Activated CD4-positive, alpha-beta T cell treated with anti-CD3 and anti-CD28 coated beads, Interleukin-2, amount 10 ng/mL, durations not matched to agents 7 days and 5 days (primary cell): ENCODE data around the gene POLR1G. TPM values are rescaled to one million over a fixed set of nuclear protein-coding genes. Genes with fewer than 3 reads are reported as not detected.

Experiments
- CTCF ChIA-PET: fragments of 350-600 bp; sonication (Branson Sonifier 250); formaldehyde crosslinking; loops from one replicate; lab custom pipeline; 2021; ENCODE audit warnings: antibody characterized with exemption; lab: Charles Lee
- POLR2A ChIA-PET: fragments of 350-600 bp; sonication (Branson Sonifier 250); formaldehyde crosslinking; loops from one replicate; lab custom pipeline; 2021; ENCODE audit warnings: antibody characterized with exemption; lab: Charles Lee
- DNase-seq: peaks from one replicate; pipeline ENCODE4 v3.0.0-alpha.2; 2020
- H3K27ac Mint-ChIP-seq: one replicate; pipeline ENCODE4 v1.8.0; 2021; ENCODE audit warnings: mild to moderate bottlenecking, moderate library complexity, mixed read lengths
- H3K27me3 Mint-ChIP-seq: one replicate; pipeline ENCODE4 v1.8.0; 2021; ENCODE audit warnings: mixed read lengths
- H3K36me3 Mint-ChIP-seq: one replicate; pipeline ENCODE4 v1.8.0; 2021; ENCODE audit warnings: low read depth, mixed read lengths
- H3K4me1 Mint-ChIP-seq: one replicate; pipeline ENCODE4 v1.8.0; 2021; ENCODE audit warnings: mixed read lengths
- H3K4me3 Mint-ChIP-seq: one replicate; pipeline ENCODE4 v1.8.0; 2021; ENCODE audit warnings: mild to moderate bottlenecking, moderate library complexity, mixed read lengths
- H3K9me3 Mint-ChIP-seq: one replicate; pipeline ENCODE4 v1.8.0; 2021; ENCODE audit warnings: mixed read lengths
- total RNA-seq, 2 experiments: library from RNA; stranded (reverse); gene quantifications; one replicate each; pipeline ENCODE4 v1.2.3, GENCODE V29; 2021

POLR1G gene
- 1 to 10 TPM; 7.0 to 7.4 TPM for total RNA-seq

DNA sequence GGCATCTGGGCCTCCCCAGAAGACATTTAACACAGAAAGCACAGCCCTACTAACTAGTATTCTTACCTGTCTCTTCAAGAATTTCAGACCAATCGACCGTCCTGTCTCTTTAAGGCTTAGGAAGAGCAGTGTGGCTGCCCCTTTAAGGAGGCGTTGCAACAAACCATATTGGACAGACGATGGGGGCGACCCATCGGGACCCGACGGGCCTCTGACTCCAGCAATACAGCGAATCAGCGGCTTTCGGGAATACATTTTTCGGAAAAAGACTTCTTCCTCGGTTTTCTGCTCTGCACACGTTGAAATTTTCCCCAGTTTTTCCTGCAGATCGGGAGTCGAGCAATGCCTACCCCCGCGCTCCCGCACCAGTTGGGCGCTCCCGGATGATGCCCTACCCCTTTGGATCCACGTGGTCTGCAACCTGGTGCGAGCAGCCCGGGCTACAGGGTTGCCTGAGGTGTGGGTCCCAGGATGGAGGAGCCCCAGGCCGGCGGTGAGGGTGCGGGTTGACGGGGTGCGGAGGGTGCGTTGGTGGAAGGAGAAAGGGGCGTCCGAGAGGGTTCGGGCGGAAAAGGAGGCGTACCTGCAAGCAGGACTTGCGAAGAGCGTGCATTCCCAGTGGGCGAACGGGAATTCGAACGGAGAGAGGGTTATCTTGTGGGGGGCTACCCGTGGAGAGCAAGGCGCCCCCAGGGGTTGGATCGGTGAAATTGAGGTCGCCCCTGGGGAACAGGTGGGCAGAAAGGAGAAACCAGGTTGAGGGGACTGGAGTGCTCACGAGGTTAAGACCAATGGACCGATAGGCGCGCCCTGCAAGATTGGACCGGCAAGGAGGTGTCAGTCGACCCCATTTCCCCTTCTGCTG is at the start of gene POLR1G:
Gene POLR1G (plus strand): TSS at position 419 of the 865 bp plus-strand sequence. CDS start 53 bp downstream, at position 472.
- Mint-ChIP-seq H3K27me3 (peaks cover 19% of the 10 kb centered on the region), H3K4me3 (peak within 1 kb of the TSS; percentile 85), H3K27ac (peak within 1 kb of the TSS; percentile 95), H3K4me1 (peaks cover 43% of the 10 kb centered on the region), H3K36me3 (peaks cover 1% of the 10 kb centered on the region), H3K9me3 (no peaks in the 10 kb centered on the region)
- DNase-seq: peak; percentile 86
- ChIA-PET CTCF (interaction anchor here (0.7 to 2.0 kb wide), 5 partner anchors 33 to 254 kb away, joined by 3 to 8 read pairs (median 5); no protein-coding TSS in a partner anchor), POLR2A (no interaction called here)

DNA sequence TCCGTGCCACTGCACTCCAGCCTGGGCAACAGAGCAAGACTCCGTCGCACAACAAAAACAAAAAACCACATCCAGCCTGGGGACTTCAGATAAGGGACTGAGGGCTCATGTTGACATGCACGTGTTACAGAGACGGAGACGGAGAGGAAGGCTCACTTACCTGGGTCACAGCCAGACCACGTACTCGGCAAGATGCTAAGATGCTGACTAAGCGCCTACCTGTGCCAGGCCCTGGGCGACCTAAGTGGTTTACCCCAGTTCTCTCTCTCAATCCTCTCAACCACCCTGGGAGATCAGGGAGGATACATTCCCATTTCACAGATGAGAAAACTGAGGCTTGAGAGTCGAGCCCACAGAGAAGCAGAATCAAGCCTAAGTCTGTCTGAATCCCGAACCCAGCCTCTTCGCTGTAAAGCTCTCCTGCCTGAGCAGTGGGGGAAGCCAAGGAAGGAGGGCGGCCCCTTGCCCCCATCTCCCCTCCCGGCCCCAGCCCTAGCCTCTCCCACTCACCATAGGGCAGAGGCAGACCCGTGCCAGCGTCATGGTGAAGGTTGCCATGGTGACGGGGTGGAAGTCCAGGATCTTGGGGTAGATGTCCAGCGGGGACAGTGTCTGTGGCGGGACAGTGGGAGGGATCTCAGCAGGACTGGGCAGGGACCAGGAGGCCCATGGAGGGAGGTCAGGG is 49.5 kb upstream of the POLR1G start:
- no peak overlapping the region for H3K4me3 Mint-ChIP-seq
- ChIA-PET CTCF (interaction anchor here (1.8 kb wide), 1 partner anchor 18 kb away, joined by 5 read pairs; no protein-coding TSS in a partner anchor), POLR2A (no interaction called here)
- H3K27ac Mint-ChIP-seq: no peak overlapping the region
- H3K4me1 Mint-ChIP-seq: peaks cover 2% of the 10 kb centered on the region
- H3K27me3 Mint-ChIP-seq: no peaks in the 10 kb centered on the region
- H3K36me3 Mint-ChIP-seq: peaks cover 6% of the 10 kb centered on the region
- no peak for DNase-seq
- no peaks in the 10 kb centered on the region for H3K9me3 Mint-ChIP-seq

DNA sequence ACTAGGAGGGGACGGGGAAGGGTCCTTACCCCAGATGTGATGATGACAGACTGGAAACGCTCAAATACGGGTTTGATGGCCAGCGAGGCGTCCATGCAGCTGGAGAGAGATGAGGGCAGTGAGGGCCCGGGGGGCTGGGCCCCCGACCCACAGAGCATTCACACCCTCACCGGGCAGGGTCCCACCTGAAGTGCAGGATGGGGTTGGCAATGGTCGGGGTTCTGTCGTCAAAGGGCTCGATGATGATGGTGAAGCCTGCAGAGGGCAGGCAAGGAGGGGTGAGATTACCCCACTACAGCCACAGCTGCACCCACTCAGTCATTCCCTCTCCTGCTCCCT is 49.0 kb upstream of the POLR1G start:
- DNase-seq: no peak
- POLR2A ChIA-PET: no interaction called here
- Mint-ChIP-seq H3K4me3 (no peak overlapping the region), H3K9me3 (no peaks in the 10 kb centered on the region), H3K27ac (no peak overlapping the region), H3K27me3 (no peaks in the 10 kb centered on the region), H3K4me1 (peaks cover 2% of the 10 kb centered on the region), H3K36me3 (peaks cover 6% of the 10 kb centered on the region)
- CTCF ChIA-PET: interaction anchor here (1.2 kb wide), 1 partner anchor 19 kb away, joined by 4 read pairs; no protein-coding TSS in a partner anchor

DNA sequence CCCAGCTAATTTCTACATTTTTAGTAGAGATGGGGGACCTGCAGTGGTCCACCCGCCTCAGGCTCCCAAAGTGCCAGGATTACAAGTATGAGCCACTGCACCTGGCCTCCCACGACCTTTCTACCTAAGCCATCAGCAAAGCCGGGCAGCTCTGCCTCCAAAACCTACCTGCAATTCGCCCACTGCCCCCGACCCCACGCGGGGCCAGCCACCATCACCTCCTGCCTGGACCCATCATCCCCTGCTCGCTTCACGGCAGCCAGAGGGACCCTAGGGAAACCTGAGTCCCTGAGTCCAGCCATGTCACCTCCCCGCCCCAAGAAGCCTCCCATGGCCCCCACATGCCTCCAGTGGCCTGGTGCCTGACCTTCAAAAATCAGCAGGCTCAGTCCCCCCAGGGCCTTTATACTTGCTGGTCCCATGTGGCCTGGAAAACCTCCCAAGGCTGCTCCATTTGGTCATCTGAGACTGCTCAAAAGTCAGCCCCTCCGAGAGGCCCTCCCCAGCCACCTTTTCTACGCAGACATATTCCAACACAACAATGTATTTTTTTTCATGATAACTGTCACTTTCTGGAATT is 48.1 kb upstream of the POLR1G start:
- Mint-ChIP-seq H3K4me3 (no peak overlapping the region), H3K9me3 (no peaks in the 10 kb centered on the region), H3K27me3 (no peaks in the 10 kb centered on the region), H3K36me3 (peaks cover 6% of the 10 kb centered on the region), H3K27ac (no peak overlapping the region), H3K4me1 (peaks cover 2% of the 10 kb centered on the region)
- DNase-seq: no peak
- POLR2A ChIA-PET: interaction anchor here (0.8 kb wide), 1 partner anchor 13 kb away, joined by 3 read pairs; no protein-coding TSS in a partner anchor
- CTCF ChIA-PET: interaction anchor here (1.2 kb wide), 1 partner anchor 20 kb away, joined by 4 read pairs; no protein-coding TSS in a partner anchor

- Mint-ChIP-seq H3K9me3 (no peaks in the 10 kb centered on the region), H3K4me3 (no peak overlapping the region), H3K27ac (no peak overlapping the region), H3K36me3 (peaks cover 2% of the 10 kb centered on the region), H3K4me1 (peaks cover 2% of the 10 kb centered on the region), H3K27me3 (no peaks in the 10 kb centered on the region)
- ChIA-PET CTCF (no interaction called here), POLR2A (no interaction called here)
- DNase-seq: no peak
These were observed 44.8 kb upstream of the POLR1G start for GRCh38 chr19:45361608-45362007.

- DNase-seq: no peak
- H3K4me3 Mint-ChIP-seq: no peak overlapping the region
- ChIA-PET CTCF (interaction anchor here (1.0 kb wide), 1 partner anchor 23 kb away, joined by 3 read pairs; no protein-coding TSS in a partner anchor), POLR2A (no interaction called here)
- H3K36me3 Mint-ChIP-seq: peaks cover under 1% of the 10 kb centered on the region
- H3K27ac Mint-ChIP-seq: no peak overlapping the region
- H3K9me3 Mint-ChIP-seq: no peaks in the 10 kb centered on the region
- peaks cover 2% of the 10 kb centered on the region for H3K4me1 Mint-ChIP-seq
- no peaks in the 10 kb centered on the region for H3K27me3 Mint-ChIP-seq
These were observed 44.2 kb upstream of the POLR1G start for GRCh38 chr19:45362291-45362690.

- ChIA-PET POLR2A (no interaction called here), CTCF (interaction anchor here (0.6 kb wide), 1 partner anchor 239 kb away, joined by 3 read pairs; no protein-coding TSS in a partner anchor)
- no peaks in the 10 kb centered on the region for H3K27me3 Mint-ChIP-seq
- no peak overlapping the region for H3K4me3 Mint-ChIP-seq
- H3K9me3 Mint-ChIP-seq: no peaks in the 10 kb centered on the region
- DNase-seq: no peak
- H3K36me3 Mint-ChIP-seq: peaks cover 4% of the 10 kb centered on the region
- H3K4me1 Mint-ChIP-seq: peaks cover 8% of the 10 kb centered on the region
- no peak overlapping the region for H3K27ac Mint-ChIP-seq
These were observed 42.5 kb upstream of the POLR1G start for GRCh38 chr19:45363861-45364459.

DNA sequence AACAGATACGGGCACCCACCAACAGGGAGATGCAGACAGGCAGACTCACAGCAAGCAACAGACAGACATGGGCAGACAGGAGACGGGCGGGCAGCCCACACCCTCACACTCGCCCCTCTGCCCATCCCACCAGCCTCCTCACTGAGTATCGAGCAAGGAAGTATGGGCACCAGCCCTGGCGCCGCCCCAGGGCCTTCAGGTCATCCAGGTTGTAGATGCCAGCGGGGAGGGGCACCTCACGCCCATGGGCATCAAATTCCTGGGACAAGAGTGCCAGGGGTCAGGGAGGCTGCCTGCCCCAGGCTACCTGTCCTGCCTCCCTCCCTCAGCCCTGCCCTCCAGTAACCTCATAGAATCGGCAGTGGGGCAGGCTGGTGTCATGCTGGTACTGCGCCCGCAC is 41.7 kb upstream of the POLR1G start:
- DNase-seq: no peak
- Mint-ChIP-seq H3K4me1 (peaks cover 12% of the 10 kb centered on the region), H3K4me3 (no peak overlapping the region), H3K27me3 (no peaks in the 10 kb centered on the region), H3K36me3 (peaks cover 4% of the 10 kb centered on the region), H3K9me3 (no peaks in the 10 kb centered on the region), H3K27ac (no peak overlapping the region)
- ChIA-PET CTCF (interaction anchor here (0.6 kb wide), 1 partner anchor 238 kb away, joined by 3 read pairs; no protein-coding TSS in a partner anchor), POLR2A (no interaction called here)

DNA sequence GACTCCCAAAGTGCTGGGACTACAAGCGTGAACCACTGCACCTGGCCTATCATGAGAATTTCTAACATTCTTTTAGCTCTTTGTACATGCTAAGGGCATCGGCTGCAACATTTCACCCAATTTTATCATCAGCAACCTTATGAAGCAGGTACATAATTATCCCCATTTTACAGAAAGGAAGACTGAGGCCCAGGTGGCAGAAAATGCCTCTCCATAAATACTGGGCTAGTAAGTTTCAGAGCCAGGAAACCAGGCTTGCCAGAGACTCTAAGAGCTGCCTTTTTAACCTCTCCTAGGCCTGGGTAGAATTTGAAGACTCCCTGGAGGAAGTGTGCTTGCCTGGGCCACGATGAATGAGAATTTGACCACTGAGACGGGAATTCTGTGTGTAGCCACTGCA is 38.3 kb upstream of the POLR1G start:
- no peaks in the 10 kb centered on the region for H3K9me3 Mint-ChIP-seq
- peaks cover 4% of the 10 kb centered on the region for H3K36me3 Mint-ChIP-seq
- H3K27me3 Mint-ChIP-seq: no peaks in the 10 kb centered on the region
- H3K4me3 Mint-ChIP-seq: peak overlapping the region; percentile 29
- CTCF ChIA-PET: interaction anchor here (0.9 kb wide), 2 partner anchors 26 to 29 kb away, joined by 3 to 4 read pairs; no protein-coding TSS in a partner anchor
- POLR2A ChIA-PET: no interaction called here
- peaks cover 21% of the 10 kb centered on the region for H3K4me1 Mint-ChIP-seq
- no peak overlapping the region for H3K27ac Mint-ChIP-seq
- no peak for DNase-seq

GRCh38 chr19:45368737-45369340 is 37.6 kb upstream of the POLR1G start:
- DNase-seq: no peak
- Mint-ChIP-seq H3K4me1 (peaks cover 21% of the 10 kb centered on the region), H3K9me3 (no peaks in the 10 kb centered on the region), H3K4me3 (peak overlapping the region; percentile 35), H3K27ac (no peak overlapping the region), H3K36me3 (peaks cover 4% of the 10 kb centered on the region), H3K27me3 (no peaks in the 10 kb centered on the region)
- ChIA-PET POLR2A (no interaction called here), CTCF (interaction anchor here (0.6 to 0.9 kb wide), 3 partner anchors 27 to 130 kb away, joined by 3 to 4 read pairs (median 4); no protein-coding TSS in a partner anchor)

DNA sequence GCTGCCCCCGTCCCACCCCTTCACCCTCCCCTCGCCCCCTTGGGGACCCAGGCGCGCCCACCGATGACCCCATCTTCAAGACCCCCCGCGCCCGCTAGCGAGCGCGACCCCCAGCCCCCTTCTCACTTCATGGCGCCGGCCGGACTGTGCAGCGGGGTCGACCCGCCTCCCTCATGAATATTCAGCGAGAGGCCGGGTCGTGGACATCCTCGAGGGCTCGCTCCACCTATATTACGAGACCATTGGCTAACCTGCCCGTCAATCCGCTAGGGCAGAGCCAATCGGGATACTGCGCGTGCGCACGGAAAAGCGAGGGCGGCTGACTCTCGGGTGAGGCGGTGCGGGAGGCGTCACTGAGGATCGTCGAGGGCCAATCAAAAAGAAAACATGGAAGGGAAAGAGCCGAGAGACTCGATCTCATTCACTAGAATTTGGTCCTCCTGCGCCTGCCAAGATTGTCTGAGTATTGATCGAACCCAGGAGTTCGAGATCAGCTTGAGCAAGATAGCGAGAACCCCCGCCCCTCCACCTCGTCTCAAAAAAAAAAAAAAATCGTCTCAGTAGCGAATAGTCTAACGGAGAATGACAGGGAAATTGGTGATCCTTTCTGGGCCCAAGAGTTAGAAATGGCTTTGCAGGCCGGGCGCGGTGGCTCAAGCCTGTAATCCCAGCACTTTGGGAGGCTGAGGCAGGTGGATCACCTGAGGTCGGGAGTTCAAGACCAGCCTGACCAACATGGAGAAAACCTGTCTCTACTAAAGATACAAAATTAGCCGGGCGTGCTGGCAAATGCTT is 35.8 kb upstream of the POLR1G start, which contains the start of gene ERCC2:
Gene ERCC2 (minus strand): TSS at position 164 of the 795 bp plus-strand sequence. CDS start 33 bp downstream, at position 131.
- ChIA-PET CTCF (interaction anchor here (0.6 to 0.8 kb wide), 2 partner anchors 26 to 115 kb away, joined by 3 read pairs; no protein-coding TSS in a partner anchor), POLR2A (no interaction called here)
- H3K4me3 Mint-ChIP-seq: peak within 1 kb of the TSS; percentile 82
- no peaks in the 10 kb centered on the region for H3K27me3 Mint-ChIP-seq
- H3K9me3 Mint-ChIP-seq: no peaks in the 10 kb centered on the region
- peak within 1 kb of the TSS; percentile 98 for H3K27ac Mint-ChIP-seq
- peaks cover 4% of the 10 kb centered on the region for H3K36me3 Mint-ChIP-seq
- DNase-seq: peak; percentile 100
- peaks cover 21% of the 10 kb centered on the region for H3K4me1 Mint-ChIP-seq
